ENCODE results near the gene TMPRSS4. TPM values are rescaled to one million over a fixed set of nuclear protein-coding genes. Genes with fewer than 3 reads are reported as not detected.

TMPRSS4 gene
- polyA plus RNA-seq, 1 donor from 2014 or later: not detected

DNA sequence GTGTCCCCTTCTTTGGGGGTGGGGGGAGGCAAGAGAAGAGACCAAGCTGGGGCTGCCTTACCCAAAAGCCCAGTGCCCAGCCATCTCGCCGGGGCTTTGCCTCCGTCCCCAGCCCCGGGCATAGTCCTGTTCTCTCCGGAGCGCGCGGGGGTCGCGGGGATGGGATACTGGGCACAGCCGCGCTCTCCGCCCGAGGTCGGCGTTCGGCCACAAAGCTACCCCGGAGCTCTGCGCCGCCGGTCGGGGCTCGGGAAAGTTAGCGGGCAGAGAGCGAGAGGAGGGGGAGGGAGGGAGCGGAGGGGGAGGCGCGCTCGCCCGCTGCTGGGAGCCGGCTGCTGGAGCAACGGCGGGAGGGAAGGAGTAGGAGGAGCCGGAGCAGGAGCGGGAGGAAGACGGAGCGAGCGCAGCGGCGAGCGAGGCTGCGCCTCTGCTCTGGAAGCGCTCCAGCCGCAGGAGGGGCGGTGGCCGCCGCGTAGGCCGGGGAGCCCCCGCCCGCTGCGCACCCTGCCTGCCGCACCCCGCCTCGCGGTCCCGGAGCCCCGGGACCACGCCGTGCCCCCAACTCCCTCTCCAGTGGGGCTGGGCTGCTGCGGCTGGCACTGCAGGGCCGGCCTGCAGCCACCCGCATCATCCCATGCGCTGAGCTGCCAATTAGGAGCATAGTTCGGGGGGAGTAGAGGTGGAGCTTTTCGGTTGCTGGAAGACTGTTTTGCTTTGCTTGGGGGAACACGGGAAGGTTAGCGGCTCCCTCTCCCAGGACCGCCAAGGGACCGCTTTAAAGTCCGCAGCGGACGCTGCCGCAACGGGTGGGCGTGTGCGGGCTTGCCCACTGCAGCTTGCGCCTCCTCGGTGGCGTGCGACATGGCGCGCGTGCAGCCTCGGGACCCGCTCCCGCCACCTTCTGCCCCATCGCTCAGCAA lies 75.9 kb downstream of the TMPRSS4 start, which contains the start of gene SCN4B:
TSS of gene SCN4B (minus strand) at position 272 of the 920 bp plus-strand sequence. CDS start at position 122, 150 bp downstream.
- H3K4me1 Mint-ChIP-seq: peaks cover 0 to 4% (median 0%) of the 10 kb centered on the region in 3 donors
- no peaks in the 10 kb centered on the region for H3K9me3 Mint-ChIP-seq
- H3K36me3 Mint-ChIP-seq: no peaks in the 10 kb centered on the region
- peaks cover 49% of the 10 kb centered on the region for H3K27me3 Mint-ChIP-seq
- H3K4me3 Mint-ChIP-seq: peak within 1 kb of the TSS in 3 of 4 donors; percentile 16 to 90 (median 65)
- no peak within 1 kb of the TSS for H3K27ac Mint-ChIP-seq

DNA sequence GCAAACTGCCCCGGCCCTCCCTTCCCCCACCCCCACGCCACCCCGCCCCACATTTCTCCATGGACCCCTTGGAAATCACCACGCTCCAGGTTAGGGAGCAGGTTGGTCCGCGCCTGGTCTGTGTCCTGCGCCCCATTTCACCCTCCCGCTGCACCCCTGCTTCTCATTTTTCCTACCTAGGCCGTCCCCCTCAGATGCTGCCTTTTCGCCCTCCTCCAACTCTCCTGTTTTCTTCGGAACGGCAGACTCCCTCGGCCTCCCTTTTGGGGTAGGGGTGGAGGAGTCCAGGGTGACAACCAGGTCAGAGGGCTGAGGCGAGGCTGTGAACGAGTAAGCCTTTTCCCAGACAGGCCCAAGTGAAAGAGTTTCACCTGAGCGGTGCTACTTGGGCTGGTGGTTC lies 76.6 kb downstream of the TMPRSS4 start:
- peaks cover 0 to 4% (median 0%) of the 10 kb centered on the region in 3 donors for H3K4me1 Mint-ChIP-seq
- peaks cover 2% of the 10 kb centered on the region for H3K36me3 Mint-ChIP-seq
- H3K27ac Mint-ChIP-seq: no peak overlapping the region
- H3K4me3 Mint-ChIP-seq: peak overlapping the region in 2 of 4 donors; percentile 17 to 90
- H3K9me3 Mint-ChIP-seq: no peaks in the 10 kb centered on the region
- H3K27me3 Mint-ChIP-seq: peaks cover 55% of the 10 kb centered on the region

DNA sequence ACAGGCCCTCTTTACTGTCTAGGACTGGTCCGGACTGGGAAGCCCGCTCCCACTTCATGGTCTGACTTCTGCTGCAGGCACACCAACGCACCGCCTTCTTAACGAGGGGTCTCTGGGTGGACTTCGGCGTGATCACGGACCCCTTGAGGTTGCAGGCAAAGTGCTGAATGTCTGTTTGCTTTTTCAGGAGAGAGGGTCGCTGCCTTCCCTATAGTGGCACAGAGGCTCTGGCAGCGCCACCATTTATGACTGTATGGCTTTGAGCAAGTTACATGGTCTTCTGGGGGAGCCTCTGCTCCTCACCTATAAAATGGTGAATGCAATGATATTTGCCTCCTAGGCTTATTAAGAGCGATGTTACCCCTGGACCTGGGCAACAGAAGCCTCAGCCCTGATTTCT lies 77.1 kb downstream of the TMPRSS4 start:
- Mint-ChIP-seq H3K9me3 (no peaks in the 10 kb centered on the region), H3K36me3 (peaks cover 2% of the 10 kb centered on the region), H3K27me3 (peaks cover 60% of the 10 kb centered on the region), H3K4me1 (peaks cover 0 to 4% (median 0%) of the 10 kb centered on the region in 3 donors), H3K4me3 (peak overlapping the region in 2 of 4 donors; percentile 20 to 90), H3K27ac (no peak overlapping the region)

DNA sequence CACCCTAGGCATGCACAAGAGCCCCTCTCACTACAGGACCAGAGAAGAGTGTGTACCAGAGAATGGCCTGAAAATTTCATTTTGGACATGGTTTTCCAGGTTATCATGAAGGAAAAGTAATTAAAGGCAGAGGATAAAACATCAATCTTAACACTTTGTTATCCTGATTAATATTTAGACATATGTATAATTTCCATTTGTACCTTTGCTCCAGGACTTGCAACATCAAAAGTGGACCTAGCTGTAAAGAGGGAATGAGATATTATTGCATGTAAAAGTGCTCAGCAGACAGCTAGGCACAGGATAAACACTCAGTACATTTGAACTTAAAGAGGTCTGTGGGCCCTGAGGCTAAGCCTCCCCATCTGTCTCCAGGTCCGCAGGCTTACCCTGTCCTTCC lies 77.8 kb downstream of the TMPRSS4 start:
- Mint-ChIP-seq H3K27me3 (peaks cover 62% of the 10 kb centered on the region), H3K27ac (peak overlapping the region in 1 of 3 donors; percentile 35), H3K9me3 (no peaks in the 10 kb centered on the region), H3K36me3 (peaks cover 2% of the 10 kb centered on the region), H3K4me3 (no peak overlapping the region), H3K4me1 (peaks cover 0 to 4% (median 0%) of the 10 kb centered on the region in 3 donors)

DNA sequence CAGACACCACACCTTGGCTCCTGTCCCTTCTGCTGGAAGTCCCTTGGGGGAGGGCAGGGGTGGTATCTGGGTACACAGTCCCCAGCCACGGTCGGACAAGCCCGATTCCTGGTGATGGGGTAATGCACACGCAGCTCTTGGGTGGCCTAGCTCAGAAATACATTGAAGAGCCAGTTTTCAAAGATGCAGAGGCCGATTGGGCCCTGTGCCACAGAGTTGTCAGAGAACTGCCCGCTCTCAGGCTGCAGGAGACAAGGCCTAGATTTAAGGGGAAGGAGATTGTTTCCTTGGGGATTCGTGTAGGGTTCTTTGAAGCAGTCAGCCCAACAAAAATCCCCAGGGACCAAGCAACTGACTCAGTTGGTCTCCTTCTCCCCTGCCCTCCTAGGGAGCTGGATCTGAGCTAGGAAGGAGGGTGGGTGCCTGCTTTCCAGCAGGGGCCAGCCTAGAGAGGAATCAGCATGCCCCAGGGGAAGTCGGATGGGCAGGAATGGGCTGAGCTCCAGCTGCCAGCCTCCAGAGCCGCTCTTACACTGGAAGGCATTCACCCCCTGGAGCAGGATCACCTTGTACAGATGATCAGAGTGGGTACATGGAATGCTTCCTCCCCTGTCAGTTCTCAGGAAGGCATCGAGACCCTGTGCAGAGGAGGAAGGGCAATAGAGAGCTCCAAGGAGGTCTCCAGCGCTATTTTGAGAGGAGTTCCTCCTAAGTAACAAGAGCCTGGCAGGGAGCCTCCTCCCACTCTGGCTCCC lies 79.1 kb downstream of the TMPRSS4 start:
- H3K27me3 Mint-ChIP-seq: peaks cover 62% of the 10 kb centered on the region
- peaks cover 2% of the 10 kb centered on the region for H3K36me3 Mint-ChIP-seq
- no peak overlapping the region for H3K4me3 Mint-ChIP-seq
- no peaks in the 10 kb centered on the region for H3K9me3 Mint-ChIP-seq
- peaks cover 0 to 4% (median 0%) of the 10 kb centered on the region in 3 donors for H3K4me1 Mint-ChIP-seq
- H3K27ac Mint-ChIP-seq: no peak overlapping the region

DNA sequence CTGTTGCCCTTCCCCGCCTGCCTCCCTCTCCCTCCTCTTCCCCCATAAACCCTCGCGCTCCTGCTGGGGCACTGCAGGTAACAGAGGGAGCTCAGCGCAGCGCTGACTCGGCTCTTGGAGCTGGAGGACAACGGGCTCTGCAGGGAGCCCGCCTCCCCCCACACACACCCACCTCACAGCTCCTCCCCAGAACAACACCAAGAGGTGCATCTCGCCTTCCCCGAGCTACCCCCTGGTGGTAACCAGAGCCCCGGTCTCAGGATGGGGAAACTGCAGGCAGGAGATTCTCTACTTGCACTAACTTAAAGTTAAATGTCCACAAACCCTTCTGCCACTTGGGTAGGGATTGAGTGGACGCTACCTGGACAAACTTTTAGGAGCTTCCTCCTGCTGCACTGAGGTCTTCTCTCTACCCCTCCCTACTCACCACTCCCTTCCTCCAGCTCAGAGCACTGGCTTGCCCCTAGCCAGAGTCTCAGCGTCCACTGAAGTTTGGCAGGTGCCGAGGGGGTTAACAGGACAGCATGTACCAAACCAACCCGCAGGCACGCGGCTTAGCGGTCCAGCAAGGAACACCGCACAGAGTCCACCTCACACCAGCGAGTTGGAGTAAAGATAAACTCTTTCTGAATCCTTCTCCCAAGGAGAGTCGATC lies 79.8 kb downstream of the TMPRSS4 start:
- H3K27me3 Mint-ChIP-seq: peaks cover 58% of the 10 kb centered on the region
- peaks cover 2% of the 10 kb centered on the region for H3K36me3 Mint-ChIP-seq
- H3K9me3 Mint-ChIP-seq: no peaks in the 10 kb centered on the region
- peaks cover 0 to 4% (median 0%) of the 10 kb centered on the region in 3 donors for H3K4me1 Mint-ChIP-seq
- no peak overlapping the region for H3K4me3 Mint-ChIP-seq
- H3K27ac Mint-ChIP-seq: peak overlapping the region in 1 of 3 donors; percentile 53

DNA sequence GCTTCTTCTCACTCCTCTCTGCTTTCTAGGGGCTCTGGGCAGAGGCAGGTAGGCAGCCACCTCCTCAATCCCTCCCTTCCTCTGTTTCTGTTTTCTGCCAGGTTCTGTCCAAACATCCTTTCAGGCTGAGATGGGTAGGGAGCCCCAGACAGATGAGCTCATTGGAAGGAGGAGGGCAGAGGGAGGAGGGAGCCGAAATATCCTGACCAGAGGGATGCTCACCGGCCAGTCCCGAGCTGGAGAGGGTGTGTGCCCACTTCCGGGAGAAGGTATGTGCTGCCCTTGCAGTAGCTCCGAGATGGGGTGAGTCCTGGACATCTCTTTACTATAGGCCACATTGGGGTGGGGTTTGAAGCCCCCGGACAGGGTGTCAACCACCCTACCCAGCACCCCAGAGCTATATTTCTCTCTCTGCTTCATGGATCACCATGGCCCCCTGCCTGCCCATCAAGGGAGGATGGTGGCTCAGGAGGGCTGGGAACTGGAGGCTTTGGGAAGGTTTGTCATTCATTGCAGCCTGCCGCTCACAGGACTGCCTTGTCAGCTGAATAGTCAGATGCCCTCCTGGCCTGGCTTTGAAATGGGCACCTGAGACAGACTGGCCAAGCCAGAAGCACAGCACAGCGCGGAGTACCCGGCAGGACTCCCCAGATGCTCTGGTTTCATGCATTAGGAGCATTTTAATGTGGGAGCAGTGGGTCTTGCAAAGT lies 80.5 kb downstream of the TMPRSS4 start:
- Mint-ChIP-seq H3K4me1 (peaks cover 0 to 4% (median 0%) of the 10 kb centered on the region in 3 donors), H3K27ac (peak overlapping the region in 1 of 3 donors; percentile 53), H3K9me3 (no peaks in the 10 kb centered on the region), H3K36me3 (peaks cover 2% of the 10 kb centered on the region), H3K4me3 (no peak overlapping the region), H3K27me3 (peaks cover 53% of the 10 kb centered on the region)

DNA sequence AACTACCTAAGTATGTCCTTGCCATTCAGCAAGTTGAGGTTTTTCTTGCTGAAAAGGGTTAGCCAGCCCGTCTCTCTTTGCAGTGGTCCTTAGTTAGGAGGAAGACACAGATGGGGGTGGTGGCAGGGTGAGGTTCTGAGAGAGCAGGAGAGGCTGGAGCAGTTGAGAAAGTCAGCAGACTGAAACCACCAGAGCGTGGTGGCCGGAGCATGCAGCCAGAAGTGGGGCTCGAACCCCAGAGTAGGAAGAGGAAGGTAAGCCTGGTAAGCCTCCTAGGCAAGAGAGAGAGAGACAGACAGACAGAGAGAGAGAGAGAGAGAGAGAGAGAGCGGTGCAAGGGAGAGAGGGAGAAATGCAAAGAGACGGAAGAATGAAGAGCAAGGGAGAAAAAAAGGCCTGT lies 84.9 kb downstream of the TMPRSS4 start:
- Mint-ChIP-seq H3K27me3 (peaks cover 31% of the 10 kb centered on the region), H3K4me1 (no peaks in the 10 kb centered on the region), H3K36me3 (peaks cover 2% of the 10 kb centered on the region), H3K4me3 (no peak overlapping the region), H3K9me3 (no peaks in the 10 kb centered on the region), H3K27ac (no peak overlapping the region)

DNA sequence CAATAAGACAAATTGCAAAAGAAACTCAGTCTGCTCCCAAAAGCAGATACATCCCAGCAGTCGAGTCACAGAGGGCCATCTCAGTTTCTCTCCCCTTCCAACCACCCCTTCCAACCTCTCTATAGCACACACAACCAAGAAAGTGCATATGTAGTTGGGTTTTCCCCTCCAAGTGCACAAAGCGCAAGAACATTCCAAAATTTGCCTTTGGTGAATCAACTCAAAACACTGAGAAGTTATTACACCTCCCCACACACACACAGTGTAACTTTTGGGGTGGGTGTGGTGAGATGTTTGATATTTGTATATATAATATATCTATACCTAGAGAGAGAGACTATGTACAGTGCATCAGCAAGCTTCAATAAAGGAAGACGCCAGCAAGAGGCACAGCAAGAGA lies 86.0 kb downstream of the TMPRSS4 start:
- Mint-ChIP-seq H3K36me3 (peaks cover 2% of the 10 kb centered on the region), H3K27me3 (peaks cover 24% of the 10 kb centered on the region), H3K4me1 (no peaks in the 10 kb centered on the region), H3K4me3 (no peak overlapping the region), H3K27ac (no peak overlapping the region), H3K9me3 (no peaks in the 10 kb centered on the region)

DNA sequence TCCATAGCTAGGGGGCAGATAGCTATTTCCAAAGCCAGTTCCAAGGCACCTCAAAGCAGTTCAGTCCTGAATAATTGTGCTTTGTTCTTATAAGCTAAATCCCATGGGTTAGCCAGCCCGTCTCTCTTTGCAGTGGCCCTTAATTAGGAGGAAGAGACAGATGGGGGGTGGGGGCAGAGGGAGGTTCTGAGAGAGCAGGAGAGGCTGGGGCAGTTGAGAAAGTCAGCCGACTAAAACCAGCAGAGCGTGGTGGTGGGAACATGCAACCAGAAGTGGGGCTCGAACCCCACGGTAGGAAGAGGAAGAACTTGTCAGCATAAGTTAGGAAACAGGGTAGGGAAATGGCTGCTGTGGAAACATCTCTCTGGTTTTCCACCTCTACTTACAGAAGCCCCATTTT lies 86.6 kb downstream of the TMPRSS4 start:
- Mint-ChIP-seq H3K27ac (no peak overlapping the region), H3K4me3 (no peak overlapping the region), H3K36me3 (no peaks in the 10 kb centered on the region), H3K27me3 (peaks cover 21% of the 10 kb centered on the region), H3K9me3 (no peaks in the 10 kb centered on the region), H3K4me1 (no peaks in the 10 kb centered on the region)

DNA sequence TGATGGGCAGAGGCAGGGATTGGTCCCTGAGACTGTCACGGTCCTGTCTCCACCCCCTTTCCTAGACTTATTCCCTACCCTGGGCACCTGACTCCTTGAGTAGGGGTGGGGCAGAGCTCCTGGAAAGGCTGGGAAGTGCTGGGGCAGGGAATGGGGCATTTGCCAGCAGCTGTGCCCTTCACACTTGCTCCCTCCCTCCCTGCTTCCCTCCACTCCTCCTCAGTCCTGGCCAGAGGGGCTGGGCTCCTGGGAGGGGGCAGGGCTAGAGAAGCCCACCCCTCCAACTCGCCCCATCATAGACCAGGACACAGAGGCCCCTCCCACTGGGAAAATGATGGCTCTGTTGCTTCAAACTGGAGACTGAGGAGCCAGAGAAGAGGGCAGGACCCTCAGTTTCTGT lies 88.0 kb downstream of the TMPRSS4 start:
- Mint-ChIP-seq H3K4me3 (no peak overlapping the region), H3K36me3 (no peaks in the 10 kb centered on the region), H3K9me3 (no peaks in the 10 kb centered on the region), H3K27me3 (peaks cover 20% of the 10 kb centered on the region), H3K4me1 (no peaks in the 10 kb centered on the region), H3K27ac (no peak overlapping the region)

DNA sequence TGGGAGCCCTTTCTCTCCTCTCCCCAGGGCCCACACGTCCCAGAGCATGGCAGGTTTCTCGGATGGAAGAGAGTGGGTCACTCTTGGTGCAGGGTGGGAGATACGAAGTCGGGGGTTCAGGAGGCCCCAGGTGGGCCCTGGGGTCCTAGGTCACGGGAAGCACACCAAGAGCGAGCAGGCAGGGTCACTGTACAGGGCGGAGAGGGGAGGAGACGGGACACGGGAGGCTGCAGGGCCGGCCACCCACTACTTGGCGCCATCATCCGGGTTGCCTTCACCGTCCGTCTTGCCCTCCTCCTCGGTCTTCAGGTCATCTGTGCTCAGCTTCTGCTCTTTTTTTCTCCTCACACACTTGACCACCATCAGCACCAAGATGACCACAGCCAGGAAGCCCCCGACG lies 89.8 kb downstream of the TMPRSS4 start:
- no peak overlapping the region for H3K27ac Mint-ChIP-seq
- H3K4me1 Mint-ChIP-seq: peaks cover 0 to under 1% (median 0%) of the 10 kb centered on the region in 3 donors
- H3K9me3 Mint-ChIP-seq: no peaks in the 10 kb centered on the region
- peaks cover 3% of the 10 kb centered on the region for H3K36me3 Mint-ChIP-seq
- H3K4me3 Mint-ChIP-seq: no peak overlapping the region
- peaks cover 24% of the 10 kb centered on the region for H3K27me3 Mint-ChIP-seq

DNA sequence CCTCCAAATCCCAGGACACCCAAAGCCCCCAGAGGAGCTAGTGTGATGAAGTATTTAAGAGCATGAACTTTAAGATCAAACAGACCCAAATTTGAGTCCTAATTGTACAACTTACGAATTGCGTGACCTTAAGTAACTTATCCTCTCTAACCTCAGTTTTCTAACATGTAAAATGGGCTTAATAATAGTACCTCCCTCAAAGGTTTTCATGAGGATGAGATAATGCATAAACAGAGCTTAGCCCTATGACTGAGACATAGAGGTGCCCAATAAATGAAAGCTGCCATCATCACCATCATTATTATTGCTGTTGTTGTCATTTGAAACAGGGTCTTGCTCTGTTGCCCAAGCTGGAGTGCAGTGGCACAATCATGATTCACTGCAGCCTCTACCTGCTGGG lies 90.4 kb downstream of the TMPRSS4 start:
- Mint-ChIP-seq H3K4me3 (no peak overlapping the region), H3K27ac (no peak overlapping the region), H3K36me3 (peaks cover 3% of the 10 kb centered on the region), H3K9me3 (no peaks in the 10 kb centered on the region), H3K27me3 (peaks cover 24% of the 10 kb centered on the region), H3K4me1 (peaks cover 0 to 2% (median 0%) of the 10 kb centered on the region in 3 donors)

DNA sequence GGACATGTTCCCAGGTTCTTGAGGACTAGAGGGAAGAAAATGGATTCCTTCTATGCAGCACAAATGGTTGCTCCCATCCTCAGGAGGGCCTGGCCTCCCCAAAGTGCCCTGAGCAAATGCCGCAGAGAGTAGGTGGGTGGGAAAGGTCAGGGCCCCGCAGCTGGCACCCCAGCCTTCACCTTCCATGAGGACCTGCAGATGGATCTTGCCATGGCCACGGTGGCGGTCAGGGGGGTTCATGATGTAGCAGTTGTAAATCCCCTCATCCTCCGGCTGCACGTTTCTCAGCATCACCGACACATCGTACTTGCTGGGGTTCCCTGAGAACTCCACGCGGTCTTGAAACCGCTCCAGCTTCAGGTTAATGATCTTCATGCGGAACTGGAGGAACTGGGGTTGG lies 91.0 kb downstream of the TMPRSS4 start:
- Mint-ChIP-seq H3K4me1 (peaks cover 0 to 2% (median 0%) of the 10 kb centered on the region in 3 donors), H3K4me3 (no peak overlapping the region), H3K27me3 (peaks cover 25% of the 10 kb centered on the region), H3K36me3 (peaks cover 3% of the 10 kb centered on the region), H3K27ac (no peak overlapping the region), H3K9me3 (no peaks in the 10 kb centered on the region)

Data from IgD-negative memory B cell (primary cell).